Muscle layer of duodenum (tissue), 2 donors: ENCODE data around the gene RALGAPA2.

Experiments used
- H3K27ac ChIP-seq: one replicate; pipeline ENCODE4 v1.7.0; 2013; ENCODE audit warnings: mild to moderate bottlenecking, low read length
- H3K27me3 ChIP-seq: one replicate; pipeline ENCODE4 v1.7.0; 2013; ENCODE audit warnings: low read depth, mild to moderate bottlenecking, control low read depth, low read length
- H3K36me3 ChIP-seq, 2 donors: one replicate each; pipeline ENCODE4 v1.7.0; 2013; ENCODE audit warnings: low read length in 2 of 2, control low read depth in 1 of 2, mild to moderate bottlenecking in 1 of 2; ENCODE audit not compliant: insufficient read depth in 2 of 2, control insufficient read depth in 1 of 2
- H3K4me1 ChIP-seq, 2 donors: one replicate each; pipeline ENCODE4 v1.7.0; 2013; ENCODE audit warnings: low read length in 2 of 2, mild to moderate bottlenecking in 2 of 2, control low read depth in 1 of 2, moderate library complexity in 1 of 2; ENCODE audit not compliant: insufficient read depth in 2 of 2, control insufficient read depth in 1 of 2
- H3K4me3 ChIP-seq, 2 donors: one replicate each; pipeline ENCODE4 v1.7.0; 2013; ENCODE audit warnings: low read length in 2 of 2, low read depth in 1 of 2, mild to moderate bottlenecking in 1 of 2
- H3K9me3 ChIP-seq, 2 donors: one replicate each; pipeline ENCODE4 v1.7.0; 2013; ENCODE audit warnings: low read length in 2 of 2, control low read depth in 1 of 2, mild to moderate bottlenecking in 1 of 2; ENCODE audit not compliant: control insufficient read depth in 1 of 2
- donor health status: healthy.

RALGAPA2 gene

GRCh38 chr20:20529597-20529996 lies 182.8 kb downstream of the RALGAPA2 start:
- no peaks in the 10 kb centered on the region for H3K27me3 ChIP-seq
- H3K36me3 ChIP-seq, result peaks cover 18 to 30% of the 10 kb centered on the region in 2 donors
- no peaks in the 10 kb centered on the region for H3K4me1 ChIP-seq
- H3K4me3 ChIP-seq, result no peak overlapping the region
- H3K27ac ChIP-seq, result no peak overlapping the region
- H3K9me3 ChIP-seq, result no peaks in the 10 kb centered on the region

GRCh38 chr20:20528861-20529260 lies 183.6 kb downstream of the RALGAPA2 start:
- H3K4me1 ChIP-seq, result no peaks in the 10 kb centered on the region
- H3K4me3 ChIP-seq, result no peak overlapping the region
- H3K27ac ChIP-seq, result no peak overlapping the region
- peaks cover 18 to 34% of the 10 kb centered on the region in 2 donors for H3K36me3 ChIP-seq
- no peaks in the 10 kb centered on the region for H3K9me3 ChIP-seq
- H3K27me3 ChIP-seq, result no peaks in the 10 kb centered on the region

GRCh38 chr20:20527661-20528060 lies 184.8 kb downstream of the RALGAPA2 start:
- Histone ChIP-seq H3K4me3 (no peak overlapping the region), H3K27ac (no peak overlapping the region), H3K27me3 (no peaks in the 10 kb centered on the region), H3K9me3 (no peaks in the 10 kb centered on the region), H3K4me1 (no peaks in the 10 kb centered on the region), H3K36me3 (peaks cover 18 to 34% of the 10 kb centered on the region in 2 donors)

- peaks cover 11 to 28% of the 10 kb centered on the region in 2 donors for H3K36me3 ChIP-seq
- H3K9me3 ChIP-seq, result no peaks in the 10 kb centered on the region
- no peak overlapping the region for H3K4me3 ChIP-seq
- H3K27me3 ChIP-seq, result no peaks in the 10 kb centered on the region
- no peak overlapping the region for H3K27ac ChIP-seq
- no peaks in the 10 kb centered on the region for H3K4me1 ChIP-seq
These were observed 186.7 kb downstream of the RALGAPA2 start for GRCh38 chr20:20525756-20526155.

- no peaks in the 10 kb centered on the region for H3K27me3 ChIP-seq
- H3K36me3 ChIP-seq, result peaks cover 7 to 28% of the 10 kb centered on the region in 2 donors
- no peak overlapping the region for H3K27ac ChIP-seq
- no peaks in the 10 kb centered on the region for H3K9me3 ChIP-seq
- H3K4me3 ChIP-seq, result no peak overlapping the region
- no peaks in the 10 kb centered on the region for H3K4me1 ChIP-seq
These were observed 187.2 kb downstream of the RALGAPA2 start for GRCh38 chr20:20525214-20525613.

- Histone ChIP-seq H3K27me3 (no peaks in the 10 kb centered on the region), H3K4me1 (no peaks in the 10 kb centered on the region), H3K36me3 (peaks cover 4 to 31% of the 10 kb centered on the region in 2 donors), H3K9me3 (no peaks in the 10 kb centered on the region), H3K27ac (no peak overlapping the region), H3K4me3 (no peak overlapping the region)
These were observed 187.7 kb downstream of the RALGAPA2 start for GRCh38 chr20:20524756-20525155.

- peaks cover 4 to 31% of the 10 kb centered on the region in 2 donors for H3K36me3 ChIP-seq
These were observed 190.7 kb downstream of the RALGAPA2 start for GRCh38 chr20:20521736-20522135.

GRCh38 chr20:20520776-20521175 lies 191.7 kb downstream of the RALGAPA2 start:
- Histone ChIP-seq H3K27ac (no peak overlapping the region), H3K27me3 (no peaks in the 10 kb centered on the region), H3K4me1 (no peaks in the 10 kb centered on the region), H3K36me3 (peaks cover 4 to 36% of the 10 kb centered on the region in 2 donors), H3K4me3 (no peak overlapping the region), H3K9me3 (no peaks in the 10 kb centered on the region)

More at GRCh38 chr20:20521736-20522135, 190.7 kb downstream of the RALGAPA2 start:
- Histone ChIP-seq H3K4me3 (no peak overlapping the region), H3K27me3 (no peaks in the 10 kb centered on the region), H3K4me1 (no peaks in the 10 kb centered on the region), H3K9me3 (no peaks in the 10 kb centered on the region), H3K27ac (no peak overlapping the region)

- peaks cover 0 to 46% of the 10 kb centered on the region in 2 donors for H3K36me3 ChIP-seq
- H3K4me3 ChIP-seq, result no peak overlapping the region
- H3K27me3 ChIP-seq, result no peaks in the 10 kb centered on the region
- no peak overlapping the region for H3K27ac ChIP-seq
- H3K9me3 ChIP-seq, result peaks cover 0 to 4% of the 10 kb centered on the region in 2 donors
- H3K4me1 ChIP-seq, result no peaks in the 10 kb centered on the region
These were observed 193.2 kb downstream of the RALGAPA2 start for GRCh38 chr20:20519269-20519668.

- Histone ChIP-seq H3K36me3 (peaks cover 6 to 54% of the 10 kb centered on the region in 2 donors), H3K27me3 (no peaks in the 10 kb centered on the region), H3K27ac (no peak overlapping the region), H3K4me1 (no peaks in the 10 kb centered on the region), H3K4me3 (no peak overlapping the region), H3K9me3 (peaks cover 0 to 7% of the 10 kb centered on the region in 2 donors)
These were observed 194.2 kb downstream of the RALGAPA2 start for GRCh38 chr20:20518263-20518662.

- no peaks in the 10 kb centered on the region for H3K27me3 ChIP-seq
- no peak overlapping the region for H3K4me3 ChIP-seq
- peaks cover 16 to 64% of the 10 kb centered on the region in 2 donors for H3K36me3 ChIP-seq
- no peaks in the 10 kb centered on the region for H3K4me1 ChIP-seq
- peaks cover 0 to 7% of the 10 kb centered on the region in 2 donors for H3K9me3 ChIP-seq
- no peak overlapping the region for H3K27ac ChIP-seq
These were observed 195.1 kb downstream of the RALGAPA2 start for GRCh38 chr20:20517296-20517695.

- Histone ChIP-seq H3K9me3 (peaks cover 0 to 7% of the 10 kb centered on the region in 2 donors), H3K36me3 (peaks cover 21 to 74% of the 10 kb centered on the region in 2 donors), H3K4me3 (no peak overlapping the region), H3K27me3 (no peaks in the 10 kb centered on the region), H3K27ac (no peak overlapping the region), H3K4me1 (no peaks in the 10 kb centered on the region)
These were observed 198.7 kb downstream of the RALGAPA2 start for GRCh38 chr20:20513720-20514119.
